OCI-LY7 (cell line): ENCODE results near the gene TDRD12.
"Not testable (repeated sequence)": the region's sequence is repeated elsewhere in the genome, so short reads cannot be mapped to it uniquely, and the experiment has no call there.

Experiments
- EZH2phosphoT487 ChIP-seq: fragments of 200-600 bp; sonication (generic); IDR thresholded peaks from 2 replicates; pipeline ENCODE4 v1.6.1; 2018; ENCODE audit warnings: low read depth, borderline replicate concordance, mild to moderate bottlenecking, mixed run types, antibody characterized with exemption, low read length, moderate library complexity, mixed read lengths
- TF ChIP-seq, protein P1 (sequence below): fragments of 200-600 bp; sonication (generic); conservative IDR thresholded peaks from 2 replicates; pipeline ENCODE4 v1.5.1; 2014; ENCODE audit warnings: mild to moderate bottlenecking, antibody characterized with exemption, low read length, moderate library complexity, mixed read lengths

DNA sequence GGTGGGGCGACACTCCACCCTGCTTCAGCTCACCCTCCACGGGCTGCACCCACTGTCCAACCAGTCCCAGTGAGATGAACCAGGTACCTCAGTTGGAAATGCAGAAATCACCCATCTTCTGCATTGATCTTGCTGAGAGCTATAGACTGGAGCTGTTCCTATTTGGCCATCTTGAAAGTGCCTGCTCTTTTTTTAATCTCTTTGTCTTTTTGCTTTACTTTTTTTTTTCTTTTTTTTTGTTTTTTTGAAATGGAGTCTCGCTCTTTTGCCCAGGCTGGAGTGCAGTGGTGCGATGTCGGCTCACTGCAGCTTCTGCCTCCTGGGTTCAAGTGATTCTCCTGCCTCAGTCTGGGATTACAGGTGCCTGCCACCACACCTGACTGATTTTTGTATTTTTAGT, 68.3 kb downstream of the TDRD12 start:
- TF ChIP-seq, protein P1, sequence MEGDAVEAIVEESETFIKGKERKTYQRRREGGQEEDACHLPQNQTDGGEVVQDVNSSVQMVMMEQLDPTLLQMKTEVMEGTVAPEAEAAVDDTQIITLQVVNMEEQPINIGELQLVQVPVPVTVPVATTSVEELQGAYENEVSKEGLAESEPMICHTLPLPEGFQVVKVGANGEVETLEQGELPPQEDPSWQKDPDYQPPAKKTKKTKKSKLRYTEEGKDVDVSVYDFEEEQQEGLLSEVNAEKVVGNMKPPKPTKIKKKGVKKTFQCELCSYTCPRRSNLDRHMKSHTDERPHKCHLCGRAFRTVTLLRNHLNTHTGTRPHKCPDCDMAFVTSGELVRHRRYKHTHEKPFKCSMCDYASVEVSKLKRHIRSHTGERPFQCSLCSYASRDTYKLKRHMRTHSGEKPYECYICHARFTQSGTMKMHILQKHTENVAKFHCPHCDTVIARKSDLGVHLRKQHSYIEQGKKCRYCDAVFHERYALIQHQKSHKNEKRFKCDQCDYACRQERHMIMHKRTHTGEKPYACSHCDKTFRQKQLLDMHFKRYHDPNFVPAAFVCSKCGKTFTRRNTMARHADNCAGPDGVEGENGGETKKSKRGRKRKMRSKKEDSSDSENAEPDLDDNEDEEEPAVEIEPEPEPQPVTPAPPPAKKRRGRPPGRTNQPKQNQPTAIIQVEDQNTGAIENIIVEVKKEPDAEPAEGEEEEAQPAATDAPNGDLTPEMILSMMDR = not testable (repeated sequence)
- TF ChIP-seq EZH2phosphoT487 = not testable (repeated sequence)
